Renal cortex interstitium (tissue), 11 donors: Measurements from ENCODE around the gene FOXP1. TPM values are rescaled to one million over a fixed set of nuclear protein-coding genes. Genes with fewer than 3 reads are reported as not detected.

Experiments used
- DNase-seq, 11 donors: peaks; one replicate each; pipeline ENCODE4 v3.0.0-alpha.2; 2013; ENCODE audit warnings: low read depth in 9 of 11, low spot score in 4 of 11; ENCODE audit errors: extremely low read depth in 1 of 11
- polyA plus RNA-seq, 3 donors: library from polyadenylated mRNA; unstranded; fragments of 120-200 nt; gene quantifications; one replicate each; pipeline ENCODE4 v1.2.1, GENCODE V29; 2013; ENCODE audit not compliant: insufficient read length in 3 of 3

The FOXP1 gene
- polyA plus RNA-seq, 3 donors = 36.8 to 51.7 (median 40.1) TPM

GRCh38 chr3:71062952-71063772, 520.4 kb downstream of the FOXP1 start:
- peak in 1 of 11 donors; percentile 29 for DNase-seq

GRCh38 chr3:71062037-71062932, 521.2 kb downstream of the FOXP1 start:
- DNase-seq = no peak

DNA sequence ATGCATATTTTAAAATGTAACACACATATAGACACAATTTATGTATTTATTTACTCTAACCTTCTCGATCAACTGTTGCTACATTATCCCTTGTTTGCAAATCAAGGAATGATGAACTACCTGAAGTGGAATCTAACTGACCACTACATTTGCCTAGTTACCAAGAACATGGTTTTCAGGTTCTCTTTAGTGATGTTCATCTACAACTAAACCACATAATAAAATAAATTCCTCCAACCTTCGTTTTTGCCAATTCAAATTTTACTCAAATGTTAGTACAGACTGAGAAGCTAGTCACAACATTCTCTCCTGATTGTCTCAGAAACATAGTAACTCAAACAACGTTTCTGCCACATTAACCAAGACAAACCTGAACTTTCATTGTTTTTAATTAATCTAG, 521.9 kb downstream of the FOXP1 start:
- DNase-seq = no peak

- DNase-seq = no peak
Observed at GRCh38 chr3:71061037-71061436, 522.5 kb downstream of the FOXP1 start.

GRCh38 chr3:71060536-71060935, 523.0 kb downstream of the FOXP1 start:
- no peak for DNase-seq

- DNase-seq = no peak
Observed at GRCh38 chr3:71057526-71057894, 526.0 kb downstream of the FOXP1 start.

GRCh38 chr3:71056327-71056726, 527.2 kb downstream of the FOXP1 start:
- DNase-seq = no peak

GRCh38 chr3:71055257-71056001, 528.1 kb downstream of the FOXP1 start:
- DNase-seq = no peak

- no peak for DNase-seq
Observed at GRCh38 chr3:71054312-71054711, 529.2 kb downstream of the FOXP1 start.

DNA sequence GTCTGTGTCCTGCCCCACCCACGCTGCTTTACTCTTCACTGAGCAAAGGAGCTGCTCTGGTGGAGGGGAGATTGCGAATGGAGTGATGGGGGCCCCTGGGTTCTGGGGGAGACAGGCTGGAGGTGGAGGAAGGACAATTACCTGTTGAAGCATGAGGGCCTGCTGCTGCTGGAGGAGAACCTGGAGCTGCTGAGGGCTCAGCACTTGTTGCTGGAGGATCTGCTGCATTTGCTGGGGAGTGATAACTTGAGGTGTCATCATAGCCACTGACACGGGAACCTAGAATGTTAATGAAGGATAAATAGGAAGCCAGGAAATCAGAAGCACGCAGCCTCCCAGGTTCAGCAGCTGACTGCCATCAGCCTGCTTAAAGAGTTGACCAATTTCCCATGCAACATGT, 530.0 kb downstream of the FOXP1 start:
- no peak for DNase-seq

- DNase-seq = no peak
Observed at GRCh38 chr3:71052716-71053115, 530.8 kb downstream of the FOXP1 start.

- DNase-seq = no peak
Observed at GRCh38 chr3:71051893-71052687, 531.4 kb downstream of the FOXP1 start.

DNA sequence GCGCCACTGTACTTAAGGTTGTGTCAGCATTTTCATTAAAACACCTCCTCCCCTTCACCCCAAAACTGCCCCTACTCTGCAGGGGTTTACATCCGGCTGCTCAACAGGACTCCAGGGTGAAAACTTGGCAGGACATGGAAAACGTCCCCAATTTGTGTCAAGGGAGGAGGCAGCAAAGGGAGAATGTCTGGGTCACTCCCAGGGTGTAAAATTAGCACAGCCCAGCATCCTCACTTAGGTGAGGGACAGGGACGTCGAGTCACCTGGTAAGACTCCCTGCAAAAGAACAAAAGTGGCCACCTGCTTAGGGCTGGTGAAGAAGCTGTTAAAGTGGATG, 532.3 kb downstream of the FOXP1 start:
- no peak for DNase-seq

DNA sequence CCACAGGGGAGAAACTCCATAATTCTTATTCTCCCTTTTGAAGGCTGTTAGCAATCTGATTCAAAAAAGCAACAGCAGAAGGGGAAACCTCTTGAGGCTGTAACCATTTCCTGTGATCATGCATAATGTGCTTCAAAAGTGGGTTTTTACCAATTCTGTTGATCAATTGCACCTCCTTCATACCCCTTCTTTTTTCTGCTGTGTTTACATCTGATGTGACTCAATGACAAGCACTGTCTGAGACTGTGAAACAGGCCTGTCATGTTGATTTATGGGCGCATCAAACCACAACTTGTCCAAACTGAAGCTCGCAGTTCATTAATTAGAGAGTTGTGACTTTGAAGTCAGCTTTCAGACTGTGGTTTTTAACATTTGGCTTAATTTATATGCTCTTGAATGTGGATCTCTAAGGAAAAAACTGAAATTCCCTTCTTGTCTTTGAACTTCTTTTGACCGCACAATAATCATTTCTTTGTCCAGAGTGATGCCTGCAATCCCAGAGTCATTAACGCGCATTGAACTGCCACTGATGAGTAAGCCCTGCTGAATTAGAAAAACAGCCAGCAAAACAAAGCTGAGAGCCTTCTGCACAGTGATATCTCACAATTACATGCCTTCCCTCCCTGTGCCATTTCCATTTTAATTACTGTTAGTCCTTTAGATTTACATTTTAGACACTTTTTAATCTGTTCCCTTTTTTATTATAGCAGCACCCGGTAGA, 532.8 kb downstream of the FOXP1 start:
- DNase-seq = no peak

GRCh38 chr3:71050166-71050537, 533.4 kb downstream of the FOXP1 start:
- DNase-seq = no peak

DNA sequence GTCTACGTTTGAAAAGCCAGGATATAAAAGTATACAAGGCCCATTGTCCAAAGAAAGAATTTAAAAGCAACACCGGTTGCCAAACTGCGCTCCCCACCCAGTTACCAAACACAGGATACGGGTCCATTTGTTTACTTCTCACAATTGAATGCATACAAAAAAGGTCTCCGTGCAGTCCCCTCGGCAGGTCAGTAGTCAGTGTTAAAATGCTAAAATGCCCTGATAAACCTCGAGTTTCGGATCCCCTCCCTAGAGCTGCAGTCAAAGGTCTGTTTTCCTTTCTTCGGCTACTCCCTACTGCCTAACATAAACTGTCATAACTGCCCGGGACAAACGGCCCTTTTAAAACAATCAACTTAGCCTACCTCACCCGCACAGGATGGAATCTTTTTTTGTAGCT, 534.6 kb downstream of the FOXP1 start:
- DNase-seq = no peak

GRCh38 chr3:71047616-71048531, 535.7 kb downstream of the FOXP1 start:
- DNase-seq = no peak
